ENCODE measurements around the gene STK32A.
A peak's percentile ranks its signal among the peaks of the same experiment; 100 is the strongest.
"Not testable (repeated sequence)": the region's sequence is repeated elsewhere in the genome, so short reads cannot be mapped to it uniquely, and the experiment has no call there.

The STK32A gene

GRCh38 chr5:147348451-147348850, 113.6 kb downstream of the STK32A start:
- no peak for DNase-seq

GRCh38 chr5:147349241-147349640, 114.4 kb downstream of the STK32A start:
- DNase-seq, result no peak

- DNase-seq, result no peak
Observed at GRCh38 chr5:147359101-147359500, 124.3 kb downstream of the STK32A start.

GRCh38 chr5:147359581-147359980, 124.8 kb downstream of the STK32A start:
- no peak for DNase-seq

- DNase-seq, result no peak
Observed at GRCh38 chr5:147360816-147361215, 126.0 kb downstream of the STK32A start.

GRCh38 chr5:147361441-147362175, 126.8 kb downstream of the STK32A start:
- DNase-seq, result no peak

GRCh38 chr5:147367381-147367780, 132.6 kb downstream of the STK32A start:
- not testable (repeated sequence) for DNase-seq

- DNase-seq, result no peak
Observed at GRCh38 chr5:147369742-147370374, 135.0 kb downstream of the STK32A start.

GRCh38 chr5:147371290-147371689, 136.5 kb downstream of the STK32A start:
- DNase-seq, result no peak

- DNase-seq, result no peak
Observed at GRCh38 chr5:147372191-147372590, 137.4 kb downstream of the STK32A start.

GRCh38 chr5:147373328-147373727, 138.5 kb downstream of the STK32A start:
- no peak for DNase-seq

GRCh38 chr5:147375151-147375550, 140.3 kb downstream of the STK32A start:
- DNase-seq, result no peak

GRCh38 chr5:147377682-147378081, 142.9 kb downstream of the STK32A start:
- no peak for DNase-seq

- DNase-seq, result no peak
Observed at GRCh38 chr5:147381555-147381954, 146.7 kb downstream of the STK32A start.

- DNase-seq, result no peak
Observed at GRCh38 chr5:147382776-147383175, 147.9 kb downstream of the STK32A start.

- DNase-seq, result no peak
Observed at GRCh38 chr5:147384346-147385193, 149.7 kb downstream of the STK32A start.

- DNase-seq, result no peak
Observed at GRCh38 chr5:147387109-147387508, 152.3 kb downstream of the STK32A start.

GRCh38 chr5:147388184-147389108, 153.6 kb downstream of the STK32A start:
- peak; percentile 82 for DNase-seq

- no peak for DNase-seq
Observed at GRCh38 chr5:147390654-147391225, 155.9 kb downstream of the STK32A start.

GRCh38 chr5:147391781-147392180, 157.0 kb downstream of the STK32A start:
- no peak for DNase-seq

GRCh38 chr5:147393874-147394672, 159.2 kb downstream of the STK32A start:
- no peak for DNase-seq
